Measurements from ENCODE around the gene ZNF777. TPM values are rescaled to one million over a fixed set of nuclear protein-coding genes. Genes with fewer than 3 reads are reported as not detected.

The ZNF777 gene
- total and polyA plus RNA-seq, 11 donors, result 6.5 to 10.7 (median 7.5) TPM

DNA sequence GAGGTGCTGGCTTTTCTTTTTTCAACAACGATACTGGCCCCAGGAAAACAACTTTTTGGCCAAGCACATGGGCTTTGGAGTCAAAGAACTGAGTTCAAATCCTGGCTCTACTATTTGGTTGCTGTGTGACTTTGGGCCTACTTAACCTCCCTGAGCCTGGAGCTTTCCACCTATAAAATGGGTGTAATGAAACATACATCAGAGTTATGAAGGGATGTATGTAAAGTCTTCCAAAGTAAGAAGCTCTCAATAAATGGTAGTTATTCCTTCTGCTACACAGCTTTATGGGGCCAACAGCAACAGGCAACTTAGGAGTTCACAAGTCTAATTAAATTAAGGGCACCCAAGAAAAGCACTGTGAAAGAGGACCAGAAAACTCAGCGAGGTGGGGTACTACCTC is 33.0 kb downstream of the ZNF777 start:
- intact Hi-C loops (cut with DNase I), result loop anchor here in 2 of 10 donors (10.0 kb wide), 2 partner anchors 143 to 163 kb away; partner anchors contain the start of gene ZNF783 (in 1 of the 2)
- Histone ChIP-seq H3K4me3 (no peak overlapping the region), H3K9me3 (no peaks in the 10 kb centered on the region), H3K27ac (no peak overlapping the region), H3K4me1 (peaks cover 0 to 7% (median 3%) of the 10 kb centered on the region in 12 donors), H3K27me3 (no peaks in the 10 kb centered on the region), H3K36me3 (peaks cover 0 to 32% (median 20%) of the 10 kb centered on the region in 9 donors)
- DNase-seq (no peak), ATAC-seq (no peak)
- 92 to 98% (median 93%) methylated on average over 2 of the region's 2 CpGs for WGBS, 4 donors
- TF ChIP-seq, protein P1, sequence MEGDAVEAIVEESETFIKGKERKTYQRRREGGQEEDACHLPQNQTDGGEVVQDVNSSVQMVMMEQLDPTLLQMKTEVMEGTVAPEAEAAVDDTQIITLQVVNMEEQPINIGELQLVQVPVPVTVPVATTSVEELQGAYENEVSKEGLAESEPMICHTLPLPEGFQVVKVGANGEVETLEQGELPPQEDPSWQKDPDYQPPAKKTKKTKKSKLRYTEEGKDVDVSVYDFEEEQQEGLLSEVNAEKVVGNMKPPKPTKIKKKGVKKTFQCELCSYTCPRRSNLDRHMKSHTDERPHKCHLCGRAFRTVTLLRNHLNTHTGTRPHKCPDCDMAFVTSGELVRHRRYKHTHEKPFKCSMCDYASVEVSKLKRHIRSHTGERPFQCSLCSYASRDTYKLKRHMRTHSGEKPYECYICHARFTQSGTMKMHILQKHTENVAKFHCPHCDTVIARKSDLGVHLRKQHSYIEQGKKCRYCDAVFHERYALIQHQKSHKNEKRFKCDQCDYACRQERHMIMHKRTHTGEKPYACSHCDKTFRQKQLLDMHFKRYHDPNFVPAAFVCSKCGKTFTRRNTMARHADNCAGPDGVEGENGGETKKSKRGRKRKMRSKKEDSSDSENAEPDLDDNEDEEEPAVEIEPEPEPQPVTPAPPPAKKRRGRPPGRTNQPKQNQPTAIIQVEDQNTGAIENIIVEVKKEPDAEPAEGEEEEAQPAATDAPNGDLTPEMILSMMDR (IDR thresholded peaks at IDR 0.05), result no peak
- TF ChIP-seq POLR2A (IDR thresholded peaks at IDR 0.05), result no peak

DNA sequence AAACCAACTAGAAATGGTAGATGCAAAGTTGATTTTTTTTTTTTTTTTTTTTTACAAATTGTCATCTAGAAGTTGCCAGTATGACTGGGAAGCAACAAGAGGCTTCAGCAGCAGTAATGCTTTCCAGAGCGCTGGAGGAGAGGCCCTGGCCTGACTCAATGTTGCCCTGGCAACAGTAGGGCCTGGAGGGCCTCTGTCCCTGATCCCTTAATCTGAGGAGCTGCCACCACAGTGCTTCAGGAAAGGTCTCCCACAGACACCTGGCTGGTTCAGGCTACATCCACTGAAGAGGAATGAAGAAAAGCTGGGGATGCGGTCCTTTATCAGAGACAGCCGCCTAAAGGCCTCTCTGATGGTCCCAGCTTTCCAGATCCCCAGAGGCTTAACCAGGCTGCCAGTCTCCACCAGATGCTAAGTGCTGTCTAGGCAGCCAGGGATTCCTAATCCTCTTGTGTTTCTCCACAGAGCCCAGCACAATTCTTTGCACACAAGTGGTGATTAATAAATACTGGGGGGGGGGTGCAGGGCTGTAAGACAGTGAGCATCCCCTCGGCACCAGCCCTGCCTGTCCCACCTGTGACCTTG is 33.7 kb downstream of the ZNF777 start:
- intact Hi-C loops (cut with DNase I), result loop anchor here in 2 of 10 donors (10.0 kb wide), 2 partner anchors 142 to 162 kb away; partner anchors contain the start of gene ZNF783 (in 1 of the 2)
- H3K36me3 ChIP-seq, result peaks cover 0 to 25% (median 14%) of the 10 kb centered on the region in 9 donors
- WGBS, 4 donors, result 86 to 95% (median 94%) methylated on average over 4 of the region's 4 CpGs
- peaks cover 0 to 12% (median 7%) of the 10 kb centered on the region in 12 donors for H3K4me1 ChIP-seq
- no peak overlapping the region for H3K4me3 ChIP-seq
- no peak overlapping the region for H3K27ac ChIP-seq
- TF ChIP-seq, protein P1 (IDR thresholded peaks at IDR 0.05), result no peak
- no peak for TF ChIP-seq POLR2A (IDR thresholded peaks at IDR 0.05)
- H3K9me3 ChIP-seq, result no peaks in the 10 kb centered on the region
- ATAC-seq (no peak), DNase-seq (no peak)
- no peaks in the 10 kb centered on the region for H3K27me3 ChIP-seq

DNA sequence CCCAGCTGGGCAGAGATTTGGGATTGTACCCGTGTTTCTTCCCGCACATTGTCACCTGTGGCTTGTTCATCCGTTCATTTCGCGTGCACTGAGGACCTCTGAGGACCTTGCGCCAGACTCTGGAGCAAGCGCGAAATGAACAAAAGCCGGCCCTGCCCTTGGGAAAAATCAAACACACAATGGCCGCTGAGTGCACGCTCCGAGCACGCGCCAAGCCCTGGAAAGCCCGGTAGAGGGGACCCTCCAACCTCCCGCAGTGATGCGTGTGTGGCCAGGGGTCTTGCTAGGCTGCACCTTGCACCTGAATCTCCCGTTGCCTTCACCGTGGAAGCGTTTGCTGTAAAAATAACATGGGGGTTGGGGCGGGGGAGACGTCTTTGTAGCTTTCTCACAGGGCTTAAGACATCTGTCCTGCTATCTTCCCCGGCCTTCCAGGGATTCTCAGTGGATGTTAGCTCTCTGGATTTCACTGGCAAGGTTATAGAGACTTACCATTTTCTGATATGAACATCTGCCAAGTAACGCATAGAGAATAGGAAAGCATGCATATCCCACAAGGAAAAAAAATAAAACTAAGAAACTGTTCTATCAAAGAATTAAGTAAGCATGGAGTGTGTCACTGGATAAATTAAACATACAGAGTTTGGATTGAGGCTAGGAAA is 37.3 kb downstream of the ZNF777 start:
- peaks cover 0 to 18% (median 7%) of the 10 kb centered on the region in 12 donors for H3K4me1 ChIP-seq
- H3K27me3 ChIP-seq, result no peaks in the 10 kb centered on the region
- H3K36me3 ChIP-seq, result no peaks in the 10 kb centered on the region
- ATAC-seq (no peak), DNase-seq (no peak)
- intact Hi-C loops (cut with DNase I), result loop anchor here in 5 of 10 donors (2.0 to 10.0 kb wide), 5 partner anchors 35 to 161 kb away; partner anchors contain the start of genes ZNF746 (in 2 of the 5) and ZNF783 (in 2 of the 5)
- 37 to 51% (median 43%) methylated on average over 24 of the region's 24 CpGs for WGBS, 4 donors
- H3K27ac ChIP-seq, result peak overlapping the region in 2 of 12 donors; percentile 3 to 12
- TF ChIP-seq POLR2A (IDR thresholded peaks at IDR 0.05), result no peak
- TF ChIP-seq, protein P1 (IDR thresholded peaks at IDR 0.05), result no peak
- H3K4me3 ChIP-seq, result peak overlapping the region in 9 of 12 donors; percentile 23 to 65 (median 54)
- no peaks in the 10 kb centered on the region for H3K9me3 ChIP-seq

DNA sequence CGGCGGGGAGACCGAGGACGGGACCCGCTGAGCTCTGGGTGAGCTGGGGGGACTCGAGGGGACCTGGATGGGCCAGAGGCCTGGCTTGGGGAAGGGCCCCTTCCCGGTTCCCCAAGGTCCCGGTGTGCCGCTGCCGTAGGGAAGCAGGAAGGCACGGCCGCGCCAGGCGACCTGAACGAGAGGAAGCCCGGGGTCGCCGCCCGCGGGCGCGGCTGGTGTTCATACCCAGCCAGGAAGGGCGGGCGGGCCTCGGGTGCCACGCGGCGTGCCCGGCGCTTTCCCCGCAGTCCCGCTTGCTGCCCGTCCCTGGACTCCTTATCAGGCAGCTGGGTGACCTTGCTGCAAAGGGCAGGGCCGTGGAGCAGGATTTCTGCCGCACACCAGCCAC is 38.0 kb downstream of the ZNF777 start:
- ATAC-seq (peak in 3 of 4 donors; percentile 24 to 61 (median 48)), DNase-seq (peak in 4 of 5 donors; percentile 32 to 69 (median 46))
- TF ChIP-seq, protein P1 (IDR thresholded peaks at IDR 0.05), result no peak
- TF ChIP-seq POLR2A (IDR thresholded peaks at IDR 0.05), result no peak
- Histone ChIP-seq H3K27me3 (no peaks in the 10 kb centered on the region), H3K9me3 (no peaks in the 10 kb centered on the region), H3K4me3 (peak overlapping the region; percentile 23 to 65 (median 54)), H3K4me1 (peaks cover 0 to 18% (median 7%) of the 10 kb centered on the region in 12 donors), H3K36me3 (no peaks in the 10 kb centered on the region), H3K27ac (peak overlapping the region in 7 of 12 donors; percentile 3 to 77 (median 33))
- intact Hi-C loops (cut with DNase I), result loop anchor here in 4 of 10 donors (2.0 to 10.0 kb wide), 4 partner anchors 74 to 160 kb away; partner anchors contain the start of genes ZNF746 (in 2 of the 4) and ZNF783 (in 2 of the 4)
- 9 to 13% (median 10%) methylated on average over 28 to 35 of the region's 35 CpGs for WGBS, 4 donors

Measured in heart left ventricle (tissue), 16 donors.